Neural cell (in vitro differentiated cells): Measurements from ENCODE around the gene ERP27. TPM values are rescaled to one million over a fixed set of nuclear protein-coding genes. Genes with fewer than 3 reads are reported as not detected.

Experiments used
- H2AFZ ChIP-seq: fragments of 200-600, 300-800 bp; sonication (generic), shearing (Covaris generic); 2 replicates; pipeline ENCODE4 v1.6.0; 2014; ENCODE audit warnings: low read depth, mild to moderate bottlenecking, antibody characterized with exemption, low read length, moderate library complexity
- H3F3A ChIP-seq: fragments of 200-600 bp; shearing (Covaris generic); 2 replicates; pipeline ENCODE4 v1.6.1; 2016; ENCODE audit warnings: mild to moderate bottlenecking, moderate library complexity, mixed read lengths, antibody characterized with exemption, low read length; ENCODE audit not compliant: insufficient read depth, poor library complexity, severe bottlenecking
- H3K27ac ChIP-seq: fragments of 200-600, 300-800 bp; sonication (generic), shearing (Covaris generic); 2 replicates; pipeline ENCODE4 v1.5.1; 2014; ENCODE audit warnings: mild to moderate bottlenecking, low read length, moderate library complexity
- H3K27me3 ChIP-seq: fragments of 300-800, 200-600 bp; sonication (generic), shearing (Covaris generic); 2 replicates; pipeline ENCODE4 v1.6.0; 2014; ENCODE audit warnings: mild to moderate bottlenecking, low read depth, low read length, moderate library complexity; ENCODE audit not compliant: insufficient read depth
- H3K36me3 ChIP-seq: fragments of 300-800, 200-600 bp; sonication (generic), shearing (Covaris generic); 2 replicates; pipeline ENCODE4 v1.5.1; 2014; ENCODE audit warnings: mild to moderate bottlenecking, antibody characterized with exemption, low read length, moderate library complexity; ENCODE audit not compliant: insufficient read depth
- H3K4me2 ChIP-seq: fragments of 300-800, 200-600 bp; sonication (generic), shearing (Covaris generic); 2 replicates; pipeline ENCODE4 v1.6.0; 2014; ENCODE audit warnings: mild to moderate bottlenecking, low read length
- H3K4me3 ChIP-seq: fragments of 300-800, 200-600 bp; sonication (generic), shearing (Covaris generic); 2 replicates; pipeline ENCODE4 v1.5.1; 2014; ENCODE audit warnings: mild to moderate bottlenecking, low read length, moderate library complexity
- H3K79me2 ChIP-seq: fragments of 200-600 bp; shearing (Covaris generic); replicated peaks from 2 replicates; pipeline ENCODE4 v1.6.0; 2014; ENCODE audit warnings: mild to moderate bottlenecking, low read length, moderate library complexity; ENCODE audit not compliant: insufficient read depth
- H3K9ac ChIP-seq: fragments of 300-800, 200-600 bp; sonication (generic), shearing (Covaris generic); 2 replicates; pipeline ENCODE4 v1.6.1; 2016; ENCODE audit warnings: mild to moderate bottlenecking, low read length, mixed read lengths
- H3K9me2 ChIP-seq: fragments of 200-600 bp; shearing (Covaris generic); 2 replicates; pipeline ENCODE4 v1.6.1; 2016; ENCODE audit warnings: mild to moderate bottlenecking, low read length, mixed read lengths; ENCODE audit not compliant: insufficient read depth
- H3K9me3 ChIP-seq: fragments of 200-600, 300-800 bp; sonication (generic), shearing (Covaris generic); 2 replicates; pipeline ENCODE4 v1.6.1; 2016; ENCODE audit warnings: mild to moderate bottlenecking, mixed run types, low read length, moderate library complexity, mixed read lengths
- H4K20me1 ChIP-seq: fragments of 200-600 bp; shearing (Covaris generic); 2 replicates; pipeline ENCODE4 v1.6.1; 2016; ENCODE audit warnings: mild to moderate bottlenecking, mixed run types; ENCODE audit not compliant: insufficient read depth
- EP300 ChIP-seq: fragments of 450-650 bp; conservative IDR thresholded peaks from 2 replicates; pipeline ENCODE4 v1.6.1; 2014; ENCODE audit warnings: antibody characterized with exemption, mild to moderate bottlenecking, moderate library complexity; ENCODE audit not compliant: poor library complexity, severe bottlenecking
- EZH2 ChIP-seq: fragments of 200-600, 300-800 bp; shearing (Covaris generic), sonication (generic); IDR thresholded peaks from 2 replicates; pipeline ENCODE4 v1.6.1; 2014; ENCODE audit warnings: antibody characterized with exemption, low read length, borderline replicate concordance, mild to moderate bottlenecking; ENCODE audit not compliant: insufficient read depth, poor library complexity, severe bottlenecking
- MXI1 ChIP-seq: fragments of 450-650 bp; conservative IDR thresholded peaks from 2 replicates; pipeline ENCODE4 v1.6.1; 2014; ENCODE audit warnings: antibody characterized with exemption, mild to moderate bottlenecking; ENCODE audit not compliant: poor library complexity, severe bottlenecking
- POLR2AphosphoS5 ChIP-seq: IDR thresholded peaks from 2 replicates; pipeline ENCODE4 v1.6.1; 2012
- RAD21 ChIP-seq: fragments of 450-650 bp; conservative IDR thresholded peaks from 2 replicates; pipeline ENCODE4 v1.6.1; 2014; ENCODE audit warnings: antibody characterized with exemption, mild to moderate bottlenecking, moderate library complexity
- SMC3 ChIP-seq: fragments of 450-650 bp; conservative IDR thresholded peaks from 2 replicates; pipeline ENCODE4 v1.6.1; 2014; ENCODE audit warnings: antibody characterized with exemption, mild to moderate bottlenecking, moderate library complexity; ENCODE audit not compliant: poor library complexity
- TAF1 ChIP-seq: IDR thresholded peaks from 2 replicates; pipeline ENCODE4 v1.6.1; 2012; ENCODE audit warnings: low read depth
- polyA plus RNA-seq: library from polyadenylated mRNA; depleted of rRNA; stranded (reverse); fragments of >200 nt; gene quantifications from 2 replicates; pipeline ENCODE4 v1.2.3, GENCODE V29; 2014
- TF ChIP-seq, protein P1 (sequence below): IDR thresholded peaks from 2 replicates; pipeline ENCODE4 v1.6.1; 2012; ENCODE audit warnings: borderline replicate concordance
- TF ChIP-seq, protein P2 (sequence below): fragments of 450-650 bp; IDR thresholded peaks from 2 replicates; pipeline ENCODE4 v1.5.1; 2014; ENCODE audit warnings: antibody characterized with exemption, mild to moderate bottlenecking, moderate library complexity; ENCODE audit not compliant: poor library complexity, severe bottlenecking

ERP27 gene
- polyA plus RNA-seq, 1 donor from 2014 or later, result not detected

DNA sequence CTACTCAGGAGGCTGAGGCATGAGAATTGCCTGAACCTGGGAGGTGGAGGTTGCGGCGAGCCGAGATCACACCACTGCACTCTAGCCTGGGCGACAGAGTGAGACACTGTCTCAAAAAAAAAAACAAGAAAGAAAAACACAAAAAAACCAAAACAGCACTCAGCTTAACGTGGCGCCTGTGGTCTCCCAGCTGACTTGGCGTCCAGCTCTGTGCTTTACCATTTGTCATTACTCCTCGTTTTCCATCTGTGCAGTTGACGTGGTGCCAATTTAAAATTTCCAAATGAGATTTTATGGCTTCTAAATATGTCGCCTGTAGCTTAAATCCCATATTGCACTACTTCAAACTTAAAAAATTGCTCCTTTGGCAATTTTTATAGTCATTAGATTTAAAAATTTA is 54.7 kb downstream of the ERP27 start:
- TF ChIP-seq, protein P1, sequence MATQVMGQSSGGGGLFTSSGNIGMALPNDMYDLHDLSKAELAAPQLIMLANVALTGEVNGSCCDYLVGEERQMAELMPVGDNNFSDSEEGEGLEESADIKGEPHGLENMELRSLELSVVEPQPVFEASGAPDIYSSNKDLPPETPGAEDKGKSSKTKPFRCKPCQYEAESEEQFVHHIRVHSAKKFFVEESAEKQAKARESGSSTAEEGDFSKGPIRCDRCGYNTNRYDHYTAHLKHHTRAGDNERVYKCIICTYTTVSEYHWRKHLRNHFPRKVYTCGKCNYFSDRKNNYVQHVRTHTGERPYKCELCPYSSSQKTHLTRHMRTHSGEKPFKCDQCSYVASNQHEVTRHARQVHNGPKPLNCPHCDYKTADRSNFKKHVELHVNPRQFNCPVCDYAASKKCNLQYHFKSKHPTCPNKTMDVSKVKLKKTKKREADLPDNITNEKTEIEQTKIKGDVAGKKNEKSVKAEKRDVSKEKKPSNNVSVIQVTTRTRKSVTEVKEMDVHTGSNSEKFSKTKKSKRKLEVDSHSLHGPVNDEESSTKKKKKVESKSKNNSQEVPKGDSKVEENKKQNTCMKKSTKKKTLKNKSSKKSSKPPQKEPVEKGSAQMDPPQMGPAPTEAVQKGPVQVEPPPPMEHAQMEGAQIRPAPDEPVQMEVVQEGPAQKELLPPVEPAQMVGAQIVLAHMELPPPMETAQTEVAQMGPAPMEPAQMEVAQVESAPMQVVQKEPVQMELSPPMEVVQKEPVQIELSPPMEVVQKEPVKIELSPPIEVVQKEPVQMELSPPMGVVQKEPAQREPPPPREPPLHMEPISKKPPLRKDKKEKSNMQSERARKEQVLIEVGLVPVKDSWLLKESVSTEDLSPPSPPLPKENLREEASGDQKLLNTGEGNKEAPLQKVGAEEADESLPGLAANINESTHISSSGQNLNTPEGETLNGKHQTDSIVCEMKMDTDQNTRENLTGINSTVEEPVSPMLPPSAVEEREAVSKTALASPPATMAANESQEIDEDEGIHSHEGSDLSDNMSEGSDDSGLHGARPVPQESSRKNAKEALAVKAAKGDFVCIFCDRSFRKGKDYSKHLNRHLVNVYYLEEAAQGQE, result no peak
- TF ChIP-seq SMC3, result no peak
- TF ChIP-seq RAD21, result no peak
- no peak for TF ChIP-seq MXI1
- Histone ChIP-seq H3K9me3 (no peaks in the 10 kb centered on the region), H2AFZ (no peak overlapping the region), H3K4me2 (no peak overlapping the region), H3K79me2 (no peaks in the 10 kb centered on the region), H4K20me1 (no peaks in the 10 kb centered on the region), H3K9ac (no peak overlapping the region), H3K27me3 (no peaks in the 10 kb centered on the region), H3F3A (no peaks in the 10 kb centered on the region), H3K27ac (no peak overlapping the region), H3K4me3 (no peak overlapping the region), H3K9me2 (no peaks in the 10 kb centered on the region), H3K36me3 (no peaks in the 10 kb centered on the region)

- H3K36me3 ChIP-seq, result no peaks in the 10 kb centered on the region
- no peaks in the 10 kb centered on the region for H3F3A ChIP-seq
- no peaks in the 10 kb centered on the region for H3K9me2 ChIP-seq
- H2AFZ ChIP-seq, result no peak overlapping the region
- no peaks in the 10 kb centered on the region for H3K9me3 ChIP-seq
- no peak overlapping the region for H3K4me2 ChIP-seq
- no peaks in the 10 kb centered on the region for H4K20me1 ChIP-seq
- H3K27me3 ChIP-seq, result no peaks in the 10 kb centered on the region
- H3K27ac ChIP-seq, result no peak overlapping the region
- H3K79me2 ChIP-seq, result no peaks in the 10 kb centered on the region
- no peak overlapping the region for H3K4me3 ChIP-seq
- no peak for TF ChIP-seq MXI1
- TF ChIP-seq RAD21, result no peak
- TF ChIP-seq, protein P1, result no peak
- TF ChIP-seq, protein P2, sequence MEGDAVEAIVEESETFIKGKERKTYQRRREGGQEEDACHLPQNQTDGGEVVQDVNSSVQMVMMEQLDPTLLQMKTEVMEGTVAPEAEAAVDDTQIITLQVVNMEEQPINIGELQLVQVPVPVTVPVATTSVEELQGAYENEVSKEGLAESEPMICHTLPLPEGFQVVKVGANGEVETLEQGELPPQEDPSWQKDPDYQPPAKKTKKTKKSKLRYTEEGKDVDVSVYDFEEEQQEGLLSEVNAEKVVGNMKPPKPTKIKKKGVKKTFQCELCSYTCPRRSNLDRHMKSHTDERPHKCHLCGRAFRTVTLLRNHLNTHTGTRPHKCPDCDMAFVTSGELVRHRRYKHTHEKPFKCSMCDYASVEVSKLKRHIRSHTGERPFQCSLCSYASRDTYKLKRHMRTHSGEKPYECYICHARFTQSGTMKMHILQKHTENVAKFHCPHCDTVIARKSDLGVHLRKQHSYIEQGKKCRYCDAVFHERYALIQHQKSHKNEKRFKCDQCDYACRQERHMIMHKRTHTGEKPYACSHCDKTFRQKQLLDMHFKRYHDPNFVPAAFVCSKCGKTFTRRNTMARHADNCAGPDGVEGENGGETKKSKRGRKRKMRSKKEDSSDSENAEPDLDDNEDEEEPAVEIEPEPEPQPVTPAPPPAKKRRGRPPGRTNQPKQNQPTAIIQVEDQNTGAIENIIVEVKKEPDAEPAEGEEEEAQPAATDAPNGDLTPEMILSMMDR, result no peak
- no peak for TF ChIP-seq EZH2
- no peak for TF ChIP-seq TAF1
- no peak for TF ChIP-seq POLR2AphosphoS5
- no peak for TF ChIP-seq SMC3
- no peak for TF ChIP-seq EP300
- H3K9ac ChIP-seq, result no peak overlapping the region
These were observed 57.4 kb downstream of the ERP27 start for GRCh38 chr12:14880890-14881453.
